Mucosa of descending colon (tissue), 3 donors: Measurements from ENCODE around the gene CD81. TPM values are rescaled to one million over a fixed set of nuclear protein-coding genes. Genes with fewer than 3 reads are reported as not detected.

Experiments
- ATAC-seq: fragments of 200-7000 bp; cut with Tn5 transposase; one replicate; pipeline ENCODE4 v1.9.1; 2020; ENCODE audit warnings: mild to moderate bottlenecking, moderate library complexity
- DNase-seq, 3 donors: peaks; one replicate each; pipeline ENCODE4 v3.0.0-alpha.2; 2020
- H3K36me3 ChIP-seq: fragments of 200-600 bp; one replicate; pipeline ENCODE4 v1.8.0; 2021; ENCODE audit warnings: low read depth, mild to moderate bottlenecking
- H3K4me1 ChIP-seq: fragments of 200-600 bp; one replicate; pipeline ENCODE4 v1.8.0; 2021; ENCODE audit warnings: low read depth, mild to moderate bottlenecking
- H3K4me3 ChIP-seq: fragments of 200-600 bp; one replicate; pipeline ENCODE4 v1.8.0; 2021; ENCODE audit warnings: mild to moderate bottlenecking
- H3K9me3 ChIP-seq: fragments of 200-600 bp; one replicate; pipeline ENCODE4 v1.8.0; 2021; ENCODE audit warnings: mild to moderate bottlenecking
- intact Hi-C, 2 donors: fragments of 100-400 bp; cut with DNase I in 1 of 2; cut with micrococcal nuclease in 1 of 2; formaldehyde crosslinking; loops; one replicate each; pipeline versions ENCODE4 v1.11.0 to v1.11.1; 2022; cut with DNase I, micrococcal nuclease
- total RNA-seq, 3 donors: library from RNA; stranded (reverse); fragmentation: NEBNext Ultra II Directional in 2 of 3; extraction: Animal tissue kit (Norgen Biotek cat#: 25700) in 2 of 3; gene quantifications; one replicate each; pipeline versions ENCODE4 v1.2.1 to v1.2.4, GENCODE V29; 2021 to 2023
- TF ChIP-seq, protein P1 (sequence below): fragments of 200-600 bp; IDR thresholded peaks from one replicate; pipeline ENCODE4 v1.8.0; 2022; ENCODE audit warnings: antibody characterized with exemption, mild to moderate bottlenecking
- donor health status: DM: no; HTN: no; CAD: no; lungs with moderate emphysema.
- donor health status: DM: no; HTN: no; CAD: no.
- donor health status: DM: no; HTN: yes; CAD: no.

Gene CD81
- total RNA-seq, 3 donors from 2014 or later, result 98.7 to 551 (median 186) TPM

DNA sequence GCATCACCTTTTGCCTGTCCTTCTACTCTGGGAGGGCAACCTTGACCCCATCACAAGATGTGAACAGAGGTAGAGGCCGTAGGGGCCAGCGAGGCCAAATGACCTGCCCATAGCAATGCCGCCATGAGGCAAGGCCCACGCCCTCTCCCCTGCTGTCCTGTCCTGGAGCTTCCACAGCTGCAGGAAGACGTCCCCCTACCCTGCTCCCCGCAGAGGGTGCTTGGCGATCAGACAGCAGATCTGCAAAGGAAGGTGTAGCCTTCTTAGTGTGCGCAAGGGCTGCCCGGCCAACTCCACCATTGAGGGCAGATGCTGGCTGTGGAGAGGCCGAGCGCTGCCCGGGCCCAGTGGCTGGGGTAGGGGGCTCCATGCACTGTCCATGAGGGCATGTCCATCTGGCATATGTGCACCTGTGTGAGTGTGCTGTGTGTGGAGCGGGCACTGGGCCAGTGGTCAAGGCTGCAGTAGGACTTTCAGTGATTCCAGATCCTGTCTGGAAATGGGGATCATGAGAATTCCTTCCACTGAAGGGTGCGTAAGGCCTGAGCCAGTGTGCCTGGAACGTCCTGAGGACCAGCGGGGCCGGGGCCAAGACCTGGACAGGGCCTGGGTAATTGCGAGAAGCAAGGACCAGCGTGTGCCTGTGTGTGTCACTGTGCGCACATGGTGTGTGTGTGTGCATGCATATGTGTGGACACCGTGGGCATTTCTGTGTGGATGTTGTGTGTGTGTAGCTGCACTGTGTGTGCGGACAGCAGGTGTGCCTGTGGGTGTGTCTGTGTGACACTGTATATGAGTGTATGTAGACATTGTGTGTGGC is 56.2 kb downstream of the CD81 start:
- Histone ChIP-seq H3K4me3 (no peak overlapping the region), H3K4me1 (no peaks in the 10 kb centered on the region), H3K9me3 (no peaks in the 10 kb centered on the region), H3K36me3 (no peaks in the 10 kb centered on the region)
- intact Hi-C loops, result no loop called here
- DNase-seq, result peak in 1 of 3 donors; percentile 12
- ATAC-seq, result peak; percentile 5
- TF ChIP-seq, protein P1, sequence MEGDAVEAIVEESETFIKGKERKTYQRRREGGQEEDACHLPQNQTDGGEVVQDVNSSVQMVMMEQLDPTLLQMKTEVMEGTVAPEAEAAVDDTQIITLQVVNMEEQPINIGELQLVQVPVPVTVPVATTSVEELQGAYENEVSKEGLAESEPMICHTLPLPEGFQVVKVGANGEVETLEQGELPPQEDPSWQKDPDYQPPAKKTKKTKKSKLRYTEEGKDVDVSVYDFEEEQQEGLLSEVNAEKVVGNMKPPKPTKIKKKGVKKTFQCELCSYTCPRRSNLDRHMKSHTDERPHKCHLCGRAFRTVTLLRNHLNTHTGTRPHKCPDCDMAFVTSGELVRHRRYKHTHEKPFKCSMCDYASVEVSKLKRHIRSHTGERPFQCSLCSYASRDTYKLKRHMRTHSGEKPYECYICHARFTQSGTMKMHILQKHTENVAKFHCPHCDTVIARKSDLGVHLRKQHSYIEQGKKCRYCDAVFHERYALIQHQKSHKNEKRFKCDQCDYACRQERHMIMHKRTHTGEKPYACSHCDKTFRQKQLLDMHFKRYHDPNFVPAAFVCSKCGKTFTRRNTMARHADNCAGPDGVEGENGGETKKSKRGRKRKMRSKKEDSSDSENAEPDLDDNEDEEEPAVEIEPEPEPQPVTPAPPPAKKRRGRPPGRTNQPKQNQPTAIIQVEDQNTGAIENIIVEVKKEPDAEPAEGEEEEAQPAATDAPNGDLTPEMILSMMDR, result no peak

DNA sequence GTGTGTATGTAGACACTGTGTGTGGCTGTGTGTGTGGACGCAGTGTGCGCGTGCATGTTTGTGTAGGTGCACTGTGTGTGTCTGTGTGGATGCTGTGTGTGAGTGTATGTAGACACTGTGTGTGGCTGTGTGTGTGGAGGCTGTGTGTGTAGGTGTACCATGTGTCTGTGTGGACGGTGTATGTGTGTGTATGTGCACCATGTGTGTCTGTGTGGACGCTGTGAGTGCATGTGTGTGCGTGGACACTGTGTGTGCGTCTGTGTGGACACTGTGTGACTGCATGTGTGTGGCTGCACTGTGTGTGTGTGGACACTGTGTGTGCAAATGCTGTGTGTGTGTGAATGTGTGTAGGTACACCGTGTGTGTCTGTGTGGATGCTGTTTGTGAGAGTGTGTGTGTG is 56.9 kb downstream of the CD81 start:
- ATAC-seq (peak; percentile 9), DNase-seq (peak in 1 of 3 donors; percentile 16)
- TF ChIP-seq, protein P1, result no peak
- no peaks in the 10 kb centered on the region for H3K36me3 ChIP-seq
- intact Hi-C loops, result no loop called here
- H3K4me3 ChIP-seq, result no peak overlapping the region
- no peaks in the 10 kb centered on the region for H3K4me1 ChIP-seq
- H3K9me3 ChIP-seq, result no peaks in the 10 kb centered on the region

DNA sequence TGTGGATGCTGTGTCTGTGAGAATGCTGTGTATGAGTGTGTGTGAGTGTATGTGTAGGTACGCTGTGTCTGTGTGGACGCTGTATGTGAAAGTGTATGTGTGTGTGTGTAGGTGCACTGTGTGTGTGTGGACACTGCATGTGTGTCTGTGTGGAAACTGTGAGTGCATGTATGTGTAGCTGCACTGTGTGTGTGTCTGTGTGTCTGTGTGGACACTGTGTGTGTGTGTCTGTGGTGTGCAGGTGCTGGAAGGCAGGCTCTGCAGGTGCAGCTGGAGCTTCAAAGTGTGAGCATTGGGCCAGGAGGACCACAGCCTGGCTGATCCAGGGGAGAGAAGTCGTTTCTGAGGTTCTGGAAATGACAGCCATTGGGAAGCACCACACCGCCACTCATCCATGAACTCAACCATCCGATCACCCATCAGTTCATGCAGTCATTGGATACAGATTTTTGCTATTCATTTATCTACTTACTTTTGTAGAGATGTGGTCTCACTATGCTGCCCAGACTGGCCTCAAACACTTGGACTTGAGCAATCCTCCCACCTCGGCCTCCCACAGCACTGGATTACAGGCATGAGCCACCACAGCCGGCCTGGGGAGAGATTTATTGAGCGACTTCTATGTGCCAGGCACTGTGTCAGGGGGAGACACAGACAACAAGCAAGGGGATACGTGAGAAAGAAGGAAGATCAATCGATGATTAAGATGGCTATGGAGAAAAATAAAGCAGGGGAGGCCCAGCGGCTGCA is 57.6 kb downstream of the CD81 start:
- TF ChIP-seq, protein P1, result no peak
- ATAC-seq, result no peak
- intact Hi-C loops, result no loop called here
- peak in 1 of 3 donors; percentile 10 for DNase-seq
- H3K4me3 ChIP-seq, result no peak overlapping the region
- H3K4me1 ChIP-seq, result no peaks in the 10 kb centered on the region
- H3K36me3 ChIP-seq, result no peaks in the 10 kb centered on the region
- no peaks in the 10 kb centered on the region for H3K9me3 ChIP-seq

DNA sequence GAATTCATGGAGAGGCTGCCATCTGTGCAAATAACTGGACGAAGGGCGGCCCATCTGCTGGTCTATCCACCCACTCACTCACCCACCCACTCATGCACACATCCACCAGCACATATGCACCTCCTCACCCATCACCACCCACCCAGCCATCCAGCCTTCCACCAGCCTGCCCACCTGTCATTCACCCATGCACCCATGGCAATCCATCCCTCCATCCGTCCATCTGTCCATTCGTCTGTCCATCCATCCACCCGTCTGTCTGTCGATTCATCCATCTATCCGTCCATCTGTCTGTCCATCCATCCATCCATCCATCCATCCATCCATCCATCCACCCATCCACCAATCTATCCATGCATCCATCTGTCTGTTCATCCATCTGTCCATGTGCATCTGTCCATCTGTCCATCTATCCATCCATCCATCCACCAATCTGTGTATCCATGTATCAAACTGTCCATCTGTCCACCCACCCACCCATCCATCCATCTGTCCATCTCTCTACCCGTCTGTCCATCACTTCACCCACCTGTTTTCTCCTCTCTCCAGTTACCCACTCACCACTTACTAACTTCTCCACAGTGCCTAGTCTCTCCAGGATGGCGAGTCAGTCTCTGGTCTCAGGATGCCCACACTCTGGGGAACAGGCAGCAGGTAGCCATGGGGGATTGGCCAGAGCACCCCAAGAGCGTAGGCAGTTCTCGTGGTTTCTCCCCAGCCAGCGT is 58.3 kb downstream of the CD81 start:
- no peak for ATAC-seq
- intact Hi-C loops, result no loop called here

DNA sequence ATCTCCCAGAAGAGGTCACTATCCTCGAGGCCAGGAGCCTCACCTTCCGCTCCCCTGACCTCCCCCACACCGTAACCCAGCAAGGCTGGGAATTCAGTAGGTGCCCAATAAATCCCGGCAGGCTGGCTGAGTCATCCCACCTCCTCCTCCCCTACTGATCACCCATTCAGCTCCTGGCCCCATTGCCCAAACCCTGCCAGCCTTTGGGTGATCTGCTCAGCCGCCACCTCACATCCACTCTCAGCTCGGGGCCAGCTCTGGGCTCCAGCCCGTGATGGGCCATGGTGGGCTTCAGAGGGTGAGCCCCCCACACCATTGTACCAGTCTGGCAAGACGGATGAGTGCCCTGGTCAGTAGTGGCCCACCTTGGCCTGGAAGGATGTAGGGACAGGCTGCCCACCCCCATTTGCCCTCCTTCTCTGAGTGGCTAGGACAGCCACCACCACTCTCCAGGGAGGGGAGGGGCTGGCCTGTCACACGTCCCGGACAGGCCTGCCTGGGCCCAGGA is 59.0 kb downstream of the CD81 start:
- intact Hi-C loops, result no loop called here
- Histone ChIP-seq H3K4me3 (no peak overlapping the region), H3K4me1 (peaks cover 2% of the 10 kb centered on the region), H3K9me3 (no peaks in the 10 kb centered on the region), H3K36me3 (no peaks in the 10 kb centered on the region)
- DNase-seq (peak in 1 of 3 donors; percentile 15), ATAC-seq (no peak)
- TF ChIP-seq, protein P1, result no peak

More for the DNA sequence above, 58.3 kb downstream of the CD81 start:
- Histone ChIP-seq H3K4me1 (no peaks in the 10 kb centered on the region), H3K9me3 (no peaks in the 10 kb centered on the region), H3K36me3 (no peaks in the 10 kb centered on the region), H3K4me3 (no peak overlapping the region)
- TF ChIP-seq, protein P1, result no peak
- DNase-seq, result peak in 1 of 3 donors; percentile 16
